ENCODE measurements around the gene MYL11.

The MYL11 gene

DNA sequence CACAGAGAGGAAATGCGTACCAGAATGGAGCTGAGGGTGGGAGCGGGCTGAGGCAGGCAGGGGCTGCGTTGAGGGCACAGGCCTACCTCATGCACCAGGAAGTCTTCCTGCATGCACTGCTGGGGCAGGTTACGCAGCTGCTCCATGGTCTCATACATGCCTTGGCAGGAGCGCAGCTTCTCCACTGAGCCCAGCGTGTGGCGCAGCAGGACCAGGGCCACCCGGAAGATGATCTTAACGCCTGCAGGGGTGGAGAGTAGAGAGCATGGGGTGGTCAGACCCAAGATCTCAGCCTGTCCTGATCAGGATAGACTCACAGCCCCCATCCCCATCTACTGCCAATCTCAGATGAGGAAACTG is 16.0 kb upstream of the MYL11 start:
- Histone ChIP-seq H4K8ac (ENCODE audit: low read depth, low read length) (no peak overlapping the region), H3K4ac (ENCODE audit: low read length) (no peak overlapping the region), H3K14ac (ENCODE audit: low read length) (no peak overlapping the region), H3K4me3 (ENCODE audit: low read length in 2 of 2) (no peak overlapping the region), H3K23ac (ENCODE audit: low read depth, low read length, poor library complexity) (no peak overlapping the region), H2BK15ac (ENCODE audit: low read length) (no peak overlapping the region), H3K4me1 (ENCODE audit: control insufficient read depth in 2 of 2, insufficient read depth in 1 of 2, low read depth in 1 of 2, low read length in 2 of 2) (peaks cover 8 to 10% of the 10 kb centered on the region in 2 donors), H3K27me3 (ENCODE audit: control insufficient read depth in 3 of 3, insufficient read depth in 3 of 3, low read depth in 1 of 3, low read length in 3 of 3) (no peaks in the 10 kb centered on the region), H3K36me3 (replicated peaks in 1 of 2; ENCODE audit: control insufficient read depth in 2 of 2, insufficient read depth in 2 of 2, low read length in 2 of 2) (peaks cover 12 to 63% of the 10 kb centered on the region in 2 donors), H3K27ac (replicated peaks; ENCODE audit: low read length) (no peak overlapping the region), H2BK12ac (ENCODE audit: low read length) (no peak overlapping the region), H3K9ac (ENCODE audit: low read depth, low read length, poor library complexity) (peak overlapping the region; percentile 50), H3K4me2 (ENCODE audit: insufficient read depth, low read length, poor library complexity, severe bottlenecking) (no peak overlapping the region), H3K18ac (ENCODE audit: low read length) (no peak overlapping the region), H4K91ac (ENCODE audit: low read depth, low read length, poor library complexity) (no peak overlapping the region), H2BK5ac (ENCODE audit: low read length) (no peak overlapping the region), H3K79me1 (ENCODE audit: low read depth, low read length) (peaks cover 9% of the 10 kb centered on the region), H2AK5ac (ENCODE audit: low read depth, low read length) (no peak overlapping the region), H2BK120ac (ENCODE audit: low read depth, low read length) (no peak overlapping the region), H2AFZ (ENCODE audit: low read length) (no peak overlapping the region), H3K9me3 (replicated peaks in 1 of 2; ENCODE audit: control insufficient read depth in 2 of 2, insufficient read depth in 1 of 2, low read depth in 1 of 2, low read length in 2 of 2) (no peaks in the 10 kb centered on the region)
- DNase-seq (ENCODE audit: low spot score), result no peak
- WGBS, 2 donors (ENCODE audit: extremely low coverage in 2 of 2, insufficient read length in 2 of 2, insufficient replicate concordance in 1 of 2), result no CpG with 5 or more reads among the region's 9 CpGs

DNA sequence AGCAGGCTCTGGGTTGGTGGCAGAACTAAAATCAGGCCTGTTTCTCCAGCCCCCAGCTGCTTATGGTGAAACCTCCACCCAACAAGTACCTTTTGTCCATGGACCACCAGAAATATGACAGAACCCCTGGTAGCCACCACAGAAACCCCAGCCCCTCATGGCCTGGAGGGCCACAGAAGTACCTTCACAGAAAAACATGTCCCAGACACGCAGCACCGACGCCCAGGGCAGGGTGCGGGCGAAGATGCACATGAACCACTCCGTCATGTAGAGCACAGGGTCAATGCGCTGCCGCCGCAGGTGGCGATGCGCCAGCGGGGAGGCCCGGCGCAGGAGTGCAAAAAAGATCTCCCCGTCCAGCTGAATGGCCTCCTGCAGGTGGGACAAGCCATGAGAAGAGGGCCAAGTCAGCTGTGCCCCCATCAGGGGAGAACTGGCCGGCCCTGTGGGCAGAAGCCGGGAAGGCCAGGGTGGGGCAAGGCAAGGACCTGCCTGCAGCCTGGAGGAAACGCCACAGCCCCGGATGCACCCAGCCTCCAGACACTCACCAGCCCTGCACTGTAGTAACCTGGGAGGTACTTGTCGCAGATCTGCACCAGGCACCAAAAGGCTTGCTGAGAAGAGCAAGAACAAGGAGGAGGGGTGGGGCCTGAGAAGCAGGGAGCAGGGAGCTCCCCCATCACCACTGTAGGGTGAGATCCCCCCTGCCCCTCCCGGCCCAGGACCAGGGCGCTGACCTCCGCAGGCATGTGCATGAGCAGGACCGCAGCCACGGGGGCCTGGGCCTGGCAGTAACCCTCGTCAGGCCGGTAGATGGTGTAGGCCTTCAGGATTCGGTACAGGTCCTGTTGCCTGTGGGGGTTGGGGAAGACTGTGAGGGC is 15.4 kb upstream of the MYL11 start:
- H3K4ac ChIP-seq (ENCODE audit: low read length), result no peak overlapping the region
- H2BK120ac ChIP-seq (ENCODE audit: low read depth, low read length), result no peak overlapping the region
- no peak overlapping the region for H4K91ac ChIP-seq (ENCODE audit: low read depth, low read length, poor library complexity)
- peaks cover 6 to 8% of the 10 kb centered on the region in 2 donors for H3K4me1 ChIP-seq (ENCODE audit: control insufficient read depth in 2 of 2, insufficient read depth in 1 of 2, low read depth in 1 of 2, low read length in 2 of 2)
- peak overlapping the region; percentile 50 for H3K9ac ChIP-seq (ENCODE audit: low read depth, low read length, poor library complexity)
- peak overlapping the region; percentile 63 for H3K14ac ChIP-seq (ENCODE audit: low read length)
- no CpG with 5 or more reads among the region's 28 CpGs for WGBS, 2 donors (ENCODE audit: extremely low coverage in 2 of 2, insufficient read length in 2 of 2, insufficient replicate concordance in 1 of 2)
- peaks cover 6% of the 10 kb centered on the region for H3K79me1 ChIP-seq (ENCODE audit: low read depth, low read length)
- H3K27ac ChIP-seq (replicated peaks; ENCODE audit: low read length), result no peak overlapping the region
- peak overlapping the region; percentile 3 for H3K18ac ChIP-seq (ENCODE audit: low read length)
- H3K27me3 ChIP-seq (ENCODE audit: control insufficient read depth in 3 of 3, insufficient read depth in 3 of 3, low read depth in 1 of 3, low read length in 3 of 3), result no peaks in the 10 kb centered on the region
- H2BK15ac ChIP-seq (ENCODE audit: low read length), result no peak overlapping the region
- no peak overlapping the region for H3K4me2 ChIP-seq (ENCODE audit: insufficient read depth, low read length, poor library complexity, severe bottlenecking)
- no peak overlapping the region for H2AFZ ChIP-seq (ENCODE audit: low read length)
- H2AK5ac ChIP-seq (ENCODE audit: low read depth, low read length), result no peak overlapping the region
- no peak overlapping the region for H2BK5ac ChIP-seq (ENCODE audit: low read length)
- H3K9me3 ChIP-seq (replicated peaks in 1 of 2; ENCODE audit: control insufficient read depth in 2 of 2, insufficient read depth in 1 of 2, low read depth in 1 of 2, low read length in 2 of 2), result no peaks in the 10 kb centered on the region
- no peak overlapping the region for H2BK12ac ChIP-seq (ENCODE audit: low read length)
- H3K4me3 ChIP-seq (ENCODE audit: low read length in 2 of 2), result no peak overlapping the region
- DNase-seq (ENCODE audit: low spot score), result no peak
- H3K23ac ChIP-seq (ENCODE audit: low read depth, low read length, poor library complexity), result no peak overlapping the region
- no peak overlapping the region for H4K8ac ChIP-seq (ENCODE audit: low read depth, low read length)
- peaks cover 9 to 59% of the 10 kb centered on the region in 2 donors for H3K36me3 ChIP-seq (replicated peaks in 1 of 2; ENCODE audit: control insufficient read depth in 2 of 2, insufficient read depth in 2 of 2, low read length in 2 of 2)

DNA sequence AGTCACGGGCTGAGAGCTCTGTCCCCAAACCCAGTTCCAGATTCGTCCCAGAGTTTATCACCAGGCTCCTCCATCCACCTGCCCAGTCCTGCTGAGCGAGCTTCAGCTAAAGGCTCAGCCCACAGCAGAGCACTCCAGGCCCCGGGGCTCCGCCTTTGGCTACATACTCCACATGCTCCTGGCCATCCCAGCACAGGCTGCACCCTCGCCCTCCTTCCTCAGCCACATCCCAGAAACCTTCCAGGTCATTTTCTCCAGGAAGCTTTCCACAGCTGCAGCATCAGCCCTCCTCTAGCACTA is 14.8 kb upstream of the MYL11 start:
- H2AK5ac ChIP-seq (ENCODE audit: low read depth, low read length), result no peak overlapping the region
- no peak overlapping the region for H3K27ac ChIP-seq (replicated peaks; ENCODE audit: low read length)
- no peak overlapping the region for H3K14ac ChIP-seq (ENCODE audit: low read length)
- no peak overlapping the region for H3K4ac ChIP-seq (ENCODE audit: low read length)
- H3K4me2 ChIP-seq (ENCODE audit: insufficient read depth, low read length, poor library complexity, severe bottlenecking), result no peak overlapping the region
- no peak overlapping the region for H4K91ac ChIP-seq (ENCODE audit: low read depth, low read length, poor library complexity)
- H3K36me3 ChIP-seq (replicated peaks in 1 of 2; ENCODE audit: control insufficient read depth in 2 of 2, insufficient read depth in 2 of 2, low read length in 2 of 2), result peaks cover 13 to 65% of the 10 kb centered on the region in 2 donors
- no peaks in the 10 kb centered on the region for H3K9me3 ChIP-seq (replicated peaks in 1 of 2; ENCODE audit: control insufficient read depth in 2 of 2, insufficient read depth in 1 of 2, low read depth in 1 of 2, low read length in 2 of 2)
- peaks cover 2% of the 10 kb centered on the region for H3K79me1 ChIP-seq (ENCODE audit: low read depth, low read length)
- no peak overlapping the region for H2BK12ac ChIP-seq (ENCODE audit: low read length)
- H3K9ac ChIP-seq (ENCODE audit: low read depth, low read length, poor library complexity), result no peak overlapping the region
- no peak for DNase-seq (ENCODE audit: low spot score)
- H2BK120ac ChIP-seq (ENCODE audit: low read depth, low read length), result no peak overlapping the region
- no peaks in the 10 kb centered on the region for H3K27me3 ChIP-seq (ENCODE audit: control insufficient read depth in 3 of 3, insufficient read depth in 3 of 3, low read depth in 1 of 3, low read length in 3 of 3)
- no peak overlapping the region for H3K23ac ChIP-seq (ENCODE audit: low read depth, low read length, poor library complexity)
- no CpG with 5 or more reads among the region's 6 CpGs for WGBS, 2 donors (ENCODE audit: extremely low coverage in 2 of 2, insufficient read length in 2 of 2, insufficient replicate concordance in 1 of 2)
- H2BK15ac ChIP-seq (ENCODE audit: low read length), result no peak overlapping the region
- H3K4me1 ChIP-seq (ENCODE audit: control insufficient read depth in 2 of 2, insufficient read depth in 1 of 2, low read depth in 1 of 2, low read length in 2 of 2), result peaks cover 3 to 6% of the 10 kb centered on the region in 2 donors
- no peak overlapping the region for H2AFZ ChIP-seq (ENCODE audit: low read length)
- H3K4me3 ChIP-seq (ENCODE audit: low read length in 2 of 2), result no peak overlapping the region
- H3K18ac ChIP-seq (ENCODE audit: low read length), result no peak overlapping the region
- no peak overlapping the region for H4K8ac ChIP-seq (ENCODE audit: low read depth, low read length)
- no peak overlapping the region for H2BK5ac ChIP-seq (ENCODE audit: low read length)

DNA sequence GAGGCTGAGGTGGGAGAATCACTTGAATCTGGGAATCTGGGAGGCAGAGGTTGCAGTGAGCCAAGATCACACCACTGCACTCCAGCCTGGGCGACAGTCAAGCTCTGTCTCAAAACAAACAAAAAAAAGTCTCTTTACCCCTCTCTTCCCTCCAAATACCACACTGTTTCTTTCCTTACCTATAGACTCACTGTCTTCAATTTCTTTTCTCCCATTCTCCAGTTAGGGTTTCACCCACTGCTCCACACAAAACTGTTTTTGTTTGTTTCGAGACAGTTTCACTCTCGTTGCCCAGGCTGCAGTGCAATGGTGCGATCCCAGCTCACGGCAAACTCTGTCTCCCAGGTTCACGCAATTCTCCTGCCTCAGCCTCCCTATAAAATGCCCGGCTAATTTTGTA is 13.4 kb upstream of the MYL11 start:
- WGBS, 2 donors (ENCODE audit: extremely low coverage in 2 of 2, insufficient read length in 2 of 2, insufficient replicate concordance in 1 of 2), result no CpG with 5 or more reads among the region's 7 CpGs
- Histone ChIP-seq H2BK12ac (ENCODE audit: low read length) (no peak overlapping the region), H3K4me3 (ENCODE audit: low read length in 2 of 2) (no peak overlapping the region), H2BK15ac (ENCODE audit: low read length) (no peak overlapping the region), H3K23ac (ENCODE audit: low read depth, low read length, poor library complexity) (no peak overlapping the region), H2AK5ac (ENCODE audit: low read depth, low read length) (no peak overlapping the region), H3K9me3 (replicated peaks in 1 of 2; ENCODE audit: control insufficient read depth in 2 of 2, insufficient read depth in 1 of 2, low read depth in 1 of 2, low read length in 2 of 2) (no peaks in the 10 kb centered on the region), H3K14ac (ENCODE audit: low read length) (no peak overlapping the region), H3K36me3 (replicated peaks in 1 of 2; ENCODE audit: control insufficient read depth in 2 of 2, insufficient read depth in 2 of 2, low read length in 2 of 2) (peaks cover 13 to 76% of the 10 kb centered on the region in 2 donors), H3K27me3 (ENCODE audit: control insufficient read depth in 3 of 3, insufficient read depth in 3 of 3, low read depth in 1 of 3, low read length in 3 of 3) (no peaks in the 10 kb centered on the region), H3K4me2 (ENCODE audit: insufficient read depth, low read length, poor library complexity, severe bottlenecking) (no peak overlapping the region), H3K4ac (ENCODE audit: low read length) (no peak overlapping the region), H3K9ac (ENCODE audit: low read depth, low read length, poor library complexity) (no peak overlapping the region), H3K4me1 (ENCODE audit: control insufficient read depth in 2 of 2, insufficient read depth in 1 of 2, low read depth in 1 of 2, low read length in 2 of 2) (peaks cover 0 to 2% of the 10 kb centered on the region in 2 donors), H4K91ac (ENCODE audit: low read depth, low read length, poor library complexity) (no peak overlapping the region), H3K79me1 (ENCODE audit: low read depth, low read length) (peaks cover 2% of the 10 kb centered on the region), H2BK120ac (ENCODE audit: low read depth, low read length) (no peak overlapping the region), H4K8ac (ENCODE audit: low read depth, low read length) (no peak overlapping the region), H3K27ac (replicated peaks; ENCODE audit: low read length) (no peak overlapping the region), H3K18ac (ENCODE audit: low read length) (no peak overlapping the region), H2BK5ac (ENCODE audit: low read length) (no peak overlapping the region), H2AFZ (ENCODE audit: low read length) (no peak overlapping the region)
- DNase-seq (ENCODE audit: low spot score), result no peak

Data from neuronal stem cell (in vitro differentiated cells).